Activated naive CD8-positive, alpha-beta T cell treated with anti-CD3 and anti-CD28 coated beads, Interleukin-2, amount 10 ng/mL, durations not matched to agents 7 days and 5 days (primary cell): ENCODE data around the gene PCBP1. TPM values are rescaled to one million over a fixed set of nuclear protein-coding genes. Genes with fewer than 3 reads are reported as not detected.
"Not testable (repeated sequence)": the region's sequence is repeated elsewhere in the genome, so short reads cannot be mapped to it uniquely, and the experiment has no call there.

Experiments used
- ATAC-seq: fragments of 150-1000 bp; cut with Tn5 transposase; one replicate; pipeline ENCODE4 v1.10.0; 2021; ENCODE audit warnings: low read depth, moderate library complexity
- POLR2A ChIA-PET: fragments of 350-600 bp; sonication (Branson Sonifier 250); formaldehyde crosslinking; loops from one replicate; lab custom pipeline; 2021; ENCODE audit warnings: antibody characterized with exemption; lab: Charles Lee
- DNase-seq: peaks from one replicate; pipeline ENCODE4 v3.0.0; 2021
- H3K27ac Mint-ChIP-seq: one replicate; pipeline ENCODE4 v1.8.0; 2022; ENCODE audit warnings: mild to moderate bottlenecking, mixed read lengths
- H3K27me3 Mint-ChIP-seq: one replicate; pipeline ENCODE4 v1.8.0; 2022; ENCODE audit warnings: mild to moderate bottlenecking, moderate library complexity, mixed read lengths
- H3K36me3 Mint-ChIP-seq: one replicate; pipeline ENCODE4 v1.8.0; 2021; ENCODE audit warnings: mild to moderate bottlenecking, mixed read lengths
- H3K4me1 Mint-ChIP-seq: one replicate; pipeline ENCODE4 v1.8.0; 2021; ENCODE audit warnings: mixed read lengths
- H3K4me3 Mint-ChIP-seq: one replicate; pipeline ENCODE4 v1.8.0; 2022; ENCODE audit warnings: mild to moderate bottlenecking, moderate library complexity, mixed read lengths
- H3K9me3 Mint-ChIP-seq: one replicate; pipeline ENCODE4 v1.8.0; 2021; ENCODE audit warnings: mixed read lengths
- total RNA-seq, 2 experiments: library from RNA; stranded (reverse); gene quantifications; one replicate each; pipeline ENCODE4 v1.2.3, GENCODE V29; 2021

The PCBP1 gene
- total RNA-seq, 2 experiments from 2014 or later: 459 to 467 TPM

DNA sequence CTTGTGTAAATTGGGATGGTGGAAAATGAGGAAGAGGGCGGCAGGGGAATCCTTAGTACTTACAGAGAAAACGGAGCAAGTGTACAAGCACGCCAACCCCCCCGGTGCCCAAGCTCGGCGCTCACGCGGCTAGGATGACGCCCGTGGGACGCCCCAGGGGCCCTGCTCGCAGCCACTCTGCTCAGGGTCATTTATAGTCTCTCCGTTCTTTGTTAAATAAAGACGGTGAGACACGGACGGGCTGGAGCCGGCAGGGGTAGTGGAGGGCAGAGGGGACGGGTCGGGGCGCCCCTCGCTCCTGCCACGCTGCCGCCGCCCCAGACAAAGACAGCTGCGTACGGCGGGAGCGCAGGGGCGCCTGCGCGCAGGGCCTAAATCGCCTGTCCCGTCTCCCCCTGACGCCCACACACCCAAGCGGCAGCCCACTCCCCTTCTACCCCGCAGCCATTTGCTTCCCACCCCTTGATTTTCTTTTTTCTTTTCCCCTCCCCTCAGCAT, 37.8 kb downstream of the PCBP1 start:
- peak overlapping the region; percentile 94 for H3K27ac Mint-ChIP-seq
- no peaks in the 10 kb centered on the region for H3K36me3 Mint-ChIP-seq
- peaks cover 54% of the 10 kb centered on the region for H3K4me1 Mint-ChIP-seq

DNA sequence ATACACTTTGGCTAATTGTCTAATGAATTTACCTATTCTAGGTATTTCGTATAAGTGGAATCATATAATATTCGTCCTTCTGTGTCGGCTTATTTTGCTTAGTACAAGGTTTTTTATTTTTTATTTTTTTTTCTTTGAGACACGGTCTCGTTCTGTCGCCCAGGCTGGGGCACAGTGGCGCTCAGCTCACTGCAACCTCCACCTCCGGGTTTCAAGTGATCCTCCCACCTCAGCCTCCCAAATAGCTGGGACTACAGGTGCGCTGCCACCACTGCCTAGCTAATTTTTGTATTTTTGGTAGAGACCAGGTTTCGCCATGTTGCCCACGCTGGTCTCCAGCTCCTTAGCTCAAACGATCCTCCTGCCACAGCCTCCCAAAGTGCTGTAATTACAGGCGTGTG, 38.2 kb downstream of the PCBP1 start:
- no peaks in the 10 kb centered on the region for H3K27me3 Mint-ChIP-seq
- DNase-seq (no peak), ATAC-seq (no peak)
- H3K27ac Mint-ChIP-seq: peak overlapping the region; percentile 94
- no peaks in the 10 kb centered on the region for H3K36me3 Mint-ChIP-seq
- peaks cover 58% of the 10 kb centered on the region for H3K4me1 Mint-ChIP-seq
- POLR2A ChIA-PET: interaction anchor here (1.5 to 7.4 kb wide), 9 partner anchors 10 to 57 kb away, joined by 5 to 216 read pairs (median 28); partner anchors contain the start of gene PCBP1
- peak overlapping the region; percentile 85 for H3K4me3 Mint-ChIP-seq
- H3K9me3 Mint-ChIP-seq: no peaks in the 10 kb centered on the region

More for the DNA sequence above, 37.8 kb downstream of the PCBP1 start:
- Mint-ChIP-seq H3K9me3 (no peaks in the 10 kb centered on the region), H3K4me3 (peak overlapping the region; percentile 85), H3K27me3 (no peaks in the 10 kb centered on the region)
- ATAC-seq (peak; percentile 62), DNase-seq (peak; percentile 76)
- POLR2A ChIA-PET: interaction anchor here (1.0 to 7.4 kb wide), 11 partner anchors 9 to 211 kb away, joined by 4 to 216 read pairs (median 21); partner anchors contain the start of gene PCBP1

DNA sequence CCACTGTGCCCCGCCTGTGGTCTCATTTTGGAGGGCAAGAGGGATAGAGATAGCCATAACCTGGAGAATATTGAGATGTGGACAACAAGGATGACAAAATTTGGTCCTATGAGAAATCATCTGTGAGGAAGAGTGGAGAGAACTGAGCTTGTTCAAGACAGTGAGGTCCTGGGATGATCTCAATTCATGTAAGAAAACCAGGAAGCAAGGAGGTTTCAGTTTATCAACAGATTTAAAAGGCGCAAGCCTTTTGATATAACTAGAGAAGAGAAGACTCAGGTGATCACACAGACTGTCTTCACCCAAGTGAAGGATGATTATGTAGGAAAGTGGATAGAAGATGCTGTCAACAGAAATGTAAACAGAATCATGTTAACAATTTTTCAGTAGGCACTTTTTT, 39.1 kb downstream of the PCBP1 start:
- ATAC-seq (no peak), DNase-seq (no peak)
- Mint-ChIP-seq H3K36me3 (no peaks in the 10 kb centered on the region), H3K9me3 (no peaks in the 10 kb centered on the region), H3K27me3 (no peaks in the 10 kb centered on the region), H3K4me1 (peaks cover 60% of the 10 kb centered on the region), H3K4me3 (peak overlapping the region; percentile 85), H3K27ac (peak overlapping the region; percentile 94)
- POLR2A ChIA-PET: interaction anchor here (0.7 to 7.4 kb wide), 7 partner anchors 9 to 55 kb away, joined by 4 to 216 read pairs (median 44); partner anchors contain the start of gene PCBP1

DNA sequence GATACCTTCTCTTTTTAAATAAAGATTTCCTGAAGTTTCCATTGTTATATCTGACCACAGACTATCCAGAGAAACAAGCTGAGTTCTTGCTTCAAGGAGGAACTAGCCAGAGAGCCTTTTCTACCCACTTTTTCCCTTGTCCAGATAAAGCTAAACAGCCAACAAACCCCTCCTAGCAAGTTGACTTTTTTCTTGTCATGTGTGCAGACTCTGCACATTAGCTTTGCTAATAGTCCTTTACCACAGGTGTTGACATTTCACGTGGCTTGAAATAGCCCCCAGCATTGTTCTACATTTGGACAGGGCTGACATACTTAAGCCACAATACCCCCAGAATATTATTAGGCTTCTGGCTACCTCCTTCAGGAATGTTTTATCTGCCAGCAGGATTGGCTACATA, 40.7 kb downstream of the PCBP1 start:
- POLR2A ChIA-PET: interaction anchor here (0.6 to 7.4 kb wide), 4 partner anchors 8 to 38 kb away, joined by 11 to 216 read pairs (median 79); partner anchors contain the start of gene PCBP1
- Mint-ChIP-seq H3K36me3 (no peaks in the 10 kb centered on the region), H3K9me3 (no peaks in the 10 kb centered on the region), H3K27ac (peak overlapping the region; percentile 94), H3K4me1 (peaks cover 56% of the 10 kb centered on the region), H3K27me3 (no peaks in the 10 kb centered on the region), H3K4me3 (peak overlapping the region; percentile 10)
- DNase-seq (no peak), ATAC-seq (no peak)

DNA sequence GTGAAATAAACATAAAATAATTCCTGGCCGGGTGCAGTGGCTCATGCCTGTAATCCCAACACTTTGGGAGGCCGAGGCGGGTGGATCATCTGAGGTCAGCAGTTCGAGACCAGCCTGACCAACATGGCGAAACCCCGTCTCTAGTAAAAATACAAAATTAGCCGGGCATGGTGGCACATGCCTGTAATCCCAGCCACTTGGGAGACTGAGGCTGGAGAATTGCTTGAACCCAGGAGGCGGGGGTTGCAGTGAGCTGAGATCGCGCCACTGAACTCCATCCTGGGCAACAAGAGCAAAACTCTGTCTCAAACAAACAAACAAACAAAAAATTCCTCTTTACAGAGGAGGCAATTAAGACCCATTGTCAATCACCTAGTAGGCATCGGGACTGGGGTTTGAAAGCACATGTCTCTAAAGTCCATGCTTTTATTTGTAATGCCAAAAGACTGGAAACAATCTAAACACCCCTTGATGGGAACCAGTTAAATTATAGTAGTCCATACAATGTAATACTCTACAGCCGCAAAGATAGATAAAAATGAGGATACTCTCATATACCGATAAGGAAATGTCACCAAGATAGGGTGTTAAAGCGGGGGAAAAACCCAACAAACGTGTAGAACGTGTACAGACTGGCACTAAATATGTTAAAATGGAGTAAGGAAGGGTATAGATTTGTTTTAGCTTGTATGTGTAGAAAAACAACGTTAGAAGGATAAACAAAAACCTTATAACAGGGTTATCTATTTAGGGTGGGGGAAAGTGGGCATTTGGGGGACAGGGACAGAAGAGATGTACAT, 44.3 kb downstream of the PCBP1 start:
- not testable (repeated sequence) for ATAC-seq, H3K9me3 Mint-ChIP-seq, DNase-seq, H3K27me3 Mint-ChIP-seq, H3K36me3 Mint-ChIP-seq
- Mint-ChIP-seq H3K4me3 (peak overlapping the region; percentile 76), H3K27ac (peak overlapping the region; percentile 89), H3K4me1 (peaks cover 62% of the 10 kb centered on the region)
- POLR2A ChIA-PET: interaction anchor here (1.0 to 14.6 kb wide), 8 partner anchors 7 to 217 kb away, joined by 3 to 444 read pairs (median 22); partner anchors contain the start of genes MXD1 and PCBP1

DNA sequence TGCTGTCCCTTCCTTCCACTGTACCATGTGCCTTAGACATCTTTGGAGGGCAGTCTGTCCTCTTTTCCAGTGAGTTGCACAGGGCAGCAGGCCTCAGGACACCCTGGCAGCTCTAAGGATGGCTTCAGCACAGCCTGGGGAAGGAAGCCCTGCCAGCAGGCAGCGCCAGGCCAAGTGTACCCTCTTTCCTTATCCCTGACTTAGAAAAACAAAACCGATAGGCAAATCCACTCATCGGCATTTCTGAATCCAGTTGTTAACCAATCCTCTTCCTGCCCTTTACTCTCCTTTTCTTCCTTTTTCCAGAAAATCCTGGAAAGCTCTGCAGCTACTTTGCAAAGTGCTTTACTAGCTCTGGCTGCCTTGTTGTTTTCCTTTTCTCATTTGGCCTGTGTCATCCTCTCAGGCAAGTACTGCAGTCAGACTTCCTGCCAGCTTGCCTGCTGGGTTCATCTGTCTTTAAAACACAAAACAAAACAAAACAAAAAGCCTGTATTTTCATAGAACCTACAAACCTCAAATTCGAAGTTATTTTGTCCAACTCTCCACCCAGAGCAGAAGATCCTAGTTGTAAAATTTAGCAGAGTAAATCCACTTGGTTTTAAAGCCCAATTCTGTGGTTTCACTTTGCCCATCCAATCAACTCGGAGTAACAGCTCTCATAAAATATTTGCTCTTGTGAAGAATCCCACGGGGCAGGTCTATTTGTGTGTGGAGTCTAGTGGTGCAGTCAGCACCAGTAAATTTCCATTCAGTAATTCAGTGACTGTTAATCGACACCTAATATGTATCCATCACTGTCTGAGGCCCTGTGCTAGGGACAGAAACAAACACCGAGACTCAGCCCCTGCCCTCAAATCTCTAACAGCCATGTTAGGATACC, 45.2 kb downstream of the PCBP1 start:
- ATAC-seq (peak; percentile 51), DNase-seq (no peak)
- no peaks in the 10 kb centered on the region for H3K27me3 Mint-ChIP-seq
- H3K36me3 Mint-ChIP-seq: peaks cover under 1% of the 10 kb centered on the region
- peaks cover 60% of the 10 kb centered on the region for H3K4me1 Mint-ChIP-seq
- no peaks in the 10 kb centered on the region for H3K9me3 Mint-ChIP-seq
- POLR2A ChIA-PET: interaction anchor here (1.1 to 14.6 kb wide), 10 partner anchors 8 to 218 kb away, joined by 3 to 444 read pairs (median 19); partner anchors contain the start of genes C2orf42, MXD1 and PCBP1
- H3K4me3 Mint-ChIP-seq: peak overlapping the region; percentile 84
- peak overlapping the region; percentile 96 for H3K27ac Mint-ChIP-seq

DNA sequence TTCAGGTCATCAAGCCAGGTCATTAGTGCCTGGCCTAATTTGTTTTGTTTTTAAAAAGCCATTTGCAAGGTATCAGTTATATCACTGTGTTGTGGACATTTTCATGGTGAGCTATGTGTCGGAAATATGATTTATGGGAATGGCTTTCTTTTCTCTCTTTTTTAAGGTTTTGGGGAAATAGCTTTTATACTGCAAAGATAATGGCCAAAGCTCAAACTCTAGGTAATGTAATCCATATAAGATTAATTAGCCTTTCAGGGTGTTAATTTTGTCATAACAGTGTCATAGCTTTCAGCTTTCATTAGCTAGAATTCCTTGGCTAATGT, 45.8 kb downstream of the PCBP1 start:
- H3K27me3 Mint-ChIP-seq: no peaks in the 10 kb centered on the region

DNA sequence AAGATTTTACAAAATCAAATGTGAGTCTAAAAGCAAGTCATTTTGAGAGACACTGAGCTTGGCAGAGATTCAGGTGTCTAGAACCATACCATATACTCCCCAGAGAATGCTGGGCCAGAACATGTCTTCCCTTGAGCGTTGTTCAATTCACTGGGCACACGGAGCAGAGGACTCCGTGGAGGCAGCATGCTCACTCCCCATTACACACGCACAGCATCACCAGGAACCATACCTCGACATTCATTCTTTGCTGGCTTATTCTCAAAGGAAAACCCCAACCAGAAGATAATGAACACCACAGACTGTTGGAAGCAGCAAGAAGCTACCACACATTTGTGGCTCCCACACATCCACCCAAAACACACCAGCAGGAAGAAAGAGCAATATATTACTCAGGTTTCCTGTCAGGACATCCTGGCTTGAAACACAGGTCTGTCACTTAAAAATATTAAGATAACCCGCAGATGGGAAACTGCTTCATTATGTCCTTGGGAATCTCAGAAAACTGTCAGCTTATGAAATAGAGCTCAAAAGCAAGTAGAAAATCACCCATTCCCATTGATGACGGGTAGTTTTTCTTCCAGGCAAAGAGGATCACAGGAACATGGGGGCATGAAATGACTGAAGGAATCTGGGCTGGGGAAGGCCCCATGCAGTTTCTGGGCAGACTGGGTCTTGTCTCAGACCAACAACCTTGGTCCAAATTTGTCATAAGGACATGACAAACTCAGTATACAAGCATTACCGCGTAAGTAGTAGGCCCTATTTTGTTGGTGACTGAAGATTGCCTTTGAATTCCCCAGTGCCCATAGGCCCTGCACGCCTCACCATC, 46.4 kb downstream of the PCBP1 start:
- H3K27ac Mint-ChIP-seq: peak overlapping the region; percentile 96
- H3K27me3 Mint-ChIP-seq: no peaks in the 10 kb centered on the region
- no peak for DNase-seq
- H3K9me3 Mint-ChIP-seq: no peaks in the 10 kb centered on the region
- POLR2A ChIA-PET: interaction anchor here (1.2 to 14.6 kb wide), 8 partner anchors 7 to 219 kb away, joined by 4 to 444 read pairs (median 26); partner anchors contain the start of genes C2orf42, MXD1 and PCBP1
- peak overlapping the region; percentile 84 for H3K4me3 Mint-ChIP-seq
- peaks cover 63% of the 10 kb centered on the region for H3K4me1 Mint-ChIP-seq
- peak; percentile 3 for ATAC-seq
- H3K36me3 Mint-ChIP-seq: peaks cover 3% of the 10 kb centered on the region

More for the DNA sequence above, 45.8 kb downstream of the PCBP1 start:
- DNase-seq (no peak), ATAC-seq (no peak)
- peaks cover 61% of the 10 kb centered on the region for H3K4me1 Mint-ChIP-seq
- no peaks in the 10 kb centered on the region for H3K9me3 Mint-ChIP-seq
- POLR2A ChIA-PET: interaction anchor here (1.1 to 14.6 kb wide), 10 partner anchors 8 to 218 kb away, joined by 3 to 444 read pairs (median 19); partner anchors contain the start of genes C2orf42, MXD1 and PCBP1
- H3K4me3 Mint-ChIP-seq: peak overlapping the region; percentile 84
- H3K27ac Mint-ChIP-seq: peak overlapping the region; percentile 96
- H3K36me3 Mint-ChIP-seq: peaks cover 3% of the 10 kb centered on the region

DNA sequence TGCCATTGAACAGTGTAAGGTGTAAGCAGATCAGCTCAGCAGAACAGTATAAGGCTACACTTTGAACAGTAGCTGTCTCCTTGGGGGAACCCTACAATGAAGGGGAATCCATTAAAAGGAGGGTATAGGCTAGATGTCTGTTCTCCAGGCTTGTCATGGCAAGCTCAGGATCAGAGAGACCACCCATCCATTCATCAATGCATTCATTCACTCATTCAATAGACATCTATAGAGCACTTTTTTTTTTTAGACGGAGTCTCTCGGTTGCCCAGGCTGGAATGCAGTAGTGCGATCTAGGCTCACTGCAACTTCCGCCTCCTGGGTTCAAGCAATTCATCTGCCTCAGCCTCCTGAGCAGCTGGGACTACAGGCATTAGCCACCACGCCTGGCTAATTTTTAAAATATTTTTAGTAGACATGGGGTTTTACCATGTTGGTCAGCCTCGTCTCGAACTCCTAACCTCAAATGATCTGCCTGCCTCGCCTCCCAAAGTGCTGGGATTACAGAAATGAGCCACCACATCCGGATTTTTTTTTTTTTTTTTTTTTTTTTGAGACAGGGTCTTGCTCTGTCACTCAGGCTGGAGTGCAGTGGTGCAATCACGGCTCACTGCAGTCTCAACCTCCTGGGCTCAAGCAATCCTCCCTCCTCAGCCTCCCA, 47.2 kb downstream of the PCBP1 start:
- peak overlapping the region; percentile 96 for H3K27ac Mint-ChIP-seq
- DNase-seq, H3K27me3 Mint-ChIP-seq, H3K36me3 Mint-ChIP-seq, H3K9me3 Mint-ChIP-seq, ATAC-seq: not testable (repeated sequence)
- POLR2A ChIA-PET: interaction anchor here (2.8 to 14.6 kb wide), 6 partner anchors 8 to 220 kb away, joined by 16 to 444 read pairs (median 94); partner anchors contain the start of genes MXD1 and PCBP1
- H3K4me3 Mint-ChIP-seq: peak overlapping the region; percentile 84
- H3K4me1 Mint-ChIP-seq: peaks cover 63% of the 10 kb centered on the region
